IPS-15b (cell line): ENCODE results near the gene ALG9.
"Not testable (repeated sequence)": the region's sequence is repeated elsewhere in the genome, so short reads cannot be mapped to it uniquely, and the experiment has no call there.

Source experiments
- H3K27me3 ChIP-seq: one replicate; pipeline ENCODE4 v1.6.1; 2013; ENCODE audit warnings: low read length; ENCODE audit not compliant: control insufficient read depth, insufficient read depth
- H3K36me3 ChIP-seq: one replicate; pipeline ENCODE4 v1.6.1; 2013; ENCODE audit warnings: low read length; ENCODE audit not compliant: control insufficient read depth, insufficient read depth
- H3K4me1 ChIP-seq: one replicate; pipeline ENCODE4 v1.6.1; 2013; ENCODE audit warnings: mild to moderate bottlenecking, low read length; ENCODE audit not compliant: control insufficient read depth, insufficient read depth
- H3K4me3 ChIP-seq: one replicate; pipeline ENCODE4 v1.5.1; 2013; ENCODE audit warnings: low read depth, low read length
- H3K9ac ChIP-seq: one replicate; pipeline ENCODE4 v1.6.1; 2013; ENCODE audit warnings: low read depth, mild to moderate bottlenecking, low read length
- H3K9me3 ChIP-seq: one replicate; pipeline ENCODE4 v1.6.1; 2013; ENCODE audit warnings: mild to moderate bottlenecking, low read length; ENCODE audit not compliant: control insufficient read depth, insufficient read depth

ALG9 gene

DNA sequence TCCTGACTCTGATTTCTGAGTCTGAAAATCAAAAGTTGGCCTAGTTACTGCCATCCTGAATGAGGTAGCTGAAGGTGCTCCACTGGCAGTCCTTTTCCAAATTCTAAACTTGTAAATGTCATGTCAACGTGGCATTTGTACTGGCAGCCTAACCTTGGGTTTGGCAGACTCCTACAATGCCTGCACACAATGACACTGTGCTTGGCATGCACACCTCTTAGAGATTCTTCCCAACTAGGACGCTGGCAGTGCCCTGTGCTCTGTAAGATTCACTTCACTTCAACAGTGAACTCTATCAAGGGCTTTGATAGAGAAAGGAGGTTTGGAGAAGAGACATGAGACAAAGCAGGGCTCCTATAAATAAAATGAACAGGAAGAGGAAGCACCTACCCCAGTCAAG is 83.3 kb downstream of the ALG9 start:
- H3K27me3 ChIP-seq: no peaks in the 10 kb centered on the region
- no peaks in the 10 kb centered on the region for H3K4me1 ChIP-seq
- H3K9me3 ChIP-seq: no peaks in the 10 kb centered on the region
- H3K4me3 ChIP-seq: no peak overlapping the region
- no peak overlapping the region for H3K9ac ChIP-seq
- H3K36me3 ChIP-seq: no peaks in the 10 kb centered on the region

DNA sequence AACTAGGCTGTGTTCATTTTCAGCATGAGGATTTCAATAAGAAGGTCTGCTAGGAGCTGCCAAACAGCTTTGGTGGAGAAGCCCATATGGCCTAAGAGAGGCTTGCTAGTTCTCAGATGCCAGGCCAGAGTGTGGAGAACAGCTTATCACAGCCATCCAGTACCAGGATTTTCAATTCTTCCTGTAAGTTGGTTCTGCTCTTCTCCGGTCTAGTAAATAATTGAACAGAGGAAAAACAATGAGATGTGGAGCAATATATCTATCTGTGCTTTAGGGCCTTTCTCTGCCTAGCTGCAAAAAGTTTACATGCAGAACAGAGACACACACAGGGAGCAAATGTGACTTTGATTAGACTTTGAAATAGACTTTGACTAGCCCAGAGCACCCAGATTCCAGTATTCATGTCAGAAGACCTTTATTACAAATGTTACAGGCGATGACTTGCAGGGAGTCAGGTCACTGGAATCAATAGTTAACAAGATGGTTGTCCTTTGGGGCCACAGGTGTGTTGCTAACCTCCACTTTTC is 85.4 kb downstream of the ALG9 start:
- no peak overlapping the region for H3K9ac ChIP-seq
- H3K4me1 ChIP-seq: no peaks in the 10 kb centered on the region
- H3K27me3 ChIP-seq: no peaks in the 10 kb centered on the region
- no peak overlapping the region for H3K4me3 ChIP-seq
- H3K9me3 ChIP-seq: no peaks in the 10 kb centered on the region
- no peaks in the 10 kb centered on the region for H3K36me3 ChIP-seq

DNA sequence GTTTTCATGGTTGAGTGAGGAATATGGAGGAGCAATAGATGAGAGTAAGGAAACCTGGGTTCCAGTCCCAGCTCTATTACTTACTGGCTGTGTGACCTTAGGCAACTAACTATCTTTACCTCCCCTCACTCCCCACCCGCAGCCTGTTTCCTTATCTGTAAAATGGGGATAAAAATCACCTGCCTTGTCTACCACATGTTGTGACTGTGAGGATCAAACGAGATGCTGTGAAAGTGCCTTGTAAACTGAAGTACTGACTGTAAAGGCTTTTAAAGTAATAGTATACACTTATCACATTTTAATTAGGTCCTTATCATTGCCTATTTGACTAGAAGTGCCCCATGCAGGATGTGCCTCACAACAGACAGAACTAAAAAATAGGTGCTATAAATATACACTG is 86.3 kb downstream of the ALG9 start:
- no peaks in the 10 kb centered on the region for H3K9me3 ChIP-seq
- H3K4me3 ChIP-seq: no peak overlapping the region
- no peaks in the 10 kb centered on the region for H3K4me1 ChIP-seq
- H3K36me3 ChIP-seq: no peaks in the 10 kb centered on the region
- H3K27me3 ChIP-seq: no peaks in the 10 kb centered on the region
- H3K9ac ChIP-seq: no peak overlapping the region

DNA sequence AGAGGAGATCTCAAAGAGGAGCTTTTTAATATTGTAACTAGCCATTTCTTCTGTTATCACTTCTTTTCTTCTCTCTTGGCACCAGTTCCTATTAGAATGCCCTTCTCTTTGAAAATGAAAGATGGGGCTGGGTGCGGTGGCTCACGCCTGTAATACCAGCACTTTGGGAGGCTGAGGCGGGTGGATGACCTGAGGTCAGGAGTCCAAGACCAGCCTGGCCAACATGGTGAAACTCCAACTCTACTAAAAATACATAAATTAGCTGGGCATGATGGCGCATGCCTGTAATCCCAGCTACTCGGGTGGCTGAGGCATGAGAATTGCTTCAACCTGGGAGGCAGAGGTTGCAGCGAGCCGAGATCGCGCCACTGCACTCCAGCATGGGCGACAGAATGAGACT is 87.1 kb downstream of the ALG9 start:
- H3K36me3 ChIP-seq, H3K9ac ChIP-seq, H3K4me3 ChIP-seq, H3K4me1 ChIP-seq, H3K27me3 ChIP-seq, H3K9me3 ChIP-seq: not testable (repeated sequence)

DNA sequence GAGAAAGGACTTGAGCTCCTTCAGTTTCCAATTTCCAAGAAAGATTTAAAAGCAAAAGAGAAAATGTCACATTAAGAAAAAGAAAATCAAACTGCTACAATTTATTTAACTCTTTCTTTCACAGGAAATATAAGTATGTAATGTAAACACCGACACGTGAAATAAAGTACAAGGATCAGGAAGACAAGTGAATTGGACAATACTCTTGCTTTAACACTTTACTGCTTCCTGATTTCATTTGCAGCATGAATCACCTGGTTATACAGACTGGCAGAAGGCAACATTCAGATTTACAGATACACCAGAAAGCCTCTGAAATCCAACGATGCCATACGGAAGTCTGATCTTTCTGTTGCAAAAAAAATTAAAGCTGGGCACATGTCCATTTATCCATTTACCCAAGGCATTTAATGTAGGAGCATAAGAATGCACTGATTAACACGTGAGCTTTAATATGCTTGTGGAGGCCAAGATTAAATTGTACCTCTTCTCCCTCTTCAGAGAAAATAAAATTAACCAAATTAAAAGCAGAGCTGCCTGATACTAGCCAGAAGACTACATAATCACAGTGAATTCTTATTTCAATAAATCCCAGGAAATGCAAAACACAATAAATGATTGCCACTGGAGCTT is 89.2 kb downstream of the ALG9 start:
- Histone ChIP-seq H3K4me3 (no peak overlapping the region), H3K27me3 (no peaks in the 10 kb centered on the region), H3K36me3 (no peaks in the 10 kb centered on the region), H3K4me1 (no peaks in the 10 kb centered on the region), H3K9me3 (no peaks in the 10 kb centered on the region), H3K9ac (no peak overlapping the region)

DNA sequence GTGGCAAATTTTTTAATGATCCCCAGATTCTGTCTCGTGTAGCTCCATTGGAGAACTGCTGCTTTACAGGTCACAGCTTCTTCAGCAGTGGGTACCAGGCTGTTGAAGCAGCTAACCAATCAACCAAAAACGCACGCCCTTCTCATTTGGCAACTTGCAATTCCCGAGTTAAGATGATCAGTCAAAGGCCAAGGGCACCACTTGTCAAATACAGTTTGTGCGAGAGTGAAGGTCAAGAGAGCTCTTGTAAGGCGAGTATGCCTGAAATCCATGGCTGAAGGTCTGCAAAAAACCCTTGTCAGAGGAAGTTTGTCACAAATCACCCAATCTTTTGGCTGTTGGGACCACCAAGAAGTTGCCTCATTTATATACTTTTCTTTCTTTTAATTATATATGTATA is 92.3 kb downstream of the ALG9 start:
- Histone ChIP-seq H3K9ac (no peak overlapping the region), H3K9me3 (no peaks in the 10 kb centered on the region), H3K4me3 (no peak overlapping the region), H3K4me1 (no peaks in the 10 kb centered on the region), H3K36me3 (no peaks in the 10 kb centered on the region), H3K27me3 (no peaks in the 10 kb centered on the region)

DNA sequence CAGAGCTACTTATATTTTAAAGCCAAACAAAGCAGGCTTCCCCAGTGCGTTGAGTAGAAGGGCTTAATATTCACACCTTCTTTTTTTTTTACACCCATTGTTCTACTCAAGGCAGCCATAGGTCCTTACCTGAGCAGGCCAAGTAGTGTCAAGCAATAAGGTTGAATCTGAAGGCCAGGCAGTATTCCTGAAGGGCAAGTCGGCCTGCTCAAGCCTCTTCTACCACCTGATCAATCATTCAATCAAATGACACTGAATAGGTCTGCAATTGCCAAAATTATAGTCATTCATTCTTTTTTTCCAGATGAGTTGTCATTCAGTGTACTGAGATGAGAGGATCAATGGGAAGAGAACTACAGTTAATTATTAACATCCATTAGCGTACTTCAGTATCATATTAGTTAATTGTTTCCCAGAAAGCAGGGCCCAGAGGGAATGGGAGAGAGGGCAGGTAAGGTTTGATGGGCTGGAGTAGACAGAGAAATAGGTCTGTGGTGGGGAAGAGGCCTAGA is 93.3 kb downstream of the ALG9 start:
- no peak overlapping the region for H3K9ac ChIP-seq
- H3K9me3 ChIP-seq: no peaks in the 10 kb centered on the region
- no peaks in the 10 kb centered on the region for H3K4me1 ChIP-seq
- H3K36me3 ChIP-seq: no peaks in the 10 kb centered on the region
- H3K27me3 ChIP-seq: no peaks in the 10 kb centered on the region
- H3K4me3 ChIP-seq: no peak overlapping the region

DNA sequence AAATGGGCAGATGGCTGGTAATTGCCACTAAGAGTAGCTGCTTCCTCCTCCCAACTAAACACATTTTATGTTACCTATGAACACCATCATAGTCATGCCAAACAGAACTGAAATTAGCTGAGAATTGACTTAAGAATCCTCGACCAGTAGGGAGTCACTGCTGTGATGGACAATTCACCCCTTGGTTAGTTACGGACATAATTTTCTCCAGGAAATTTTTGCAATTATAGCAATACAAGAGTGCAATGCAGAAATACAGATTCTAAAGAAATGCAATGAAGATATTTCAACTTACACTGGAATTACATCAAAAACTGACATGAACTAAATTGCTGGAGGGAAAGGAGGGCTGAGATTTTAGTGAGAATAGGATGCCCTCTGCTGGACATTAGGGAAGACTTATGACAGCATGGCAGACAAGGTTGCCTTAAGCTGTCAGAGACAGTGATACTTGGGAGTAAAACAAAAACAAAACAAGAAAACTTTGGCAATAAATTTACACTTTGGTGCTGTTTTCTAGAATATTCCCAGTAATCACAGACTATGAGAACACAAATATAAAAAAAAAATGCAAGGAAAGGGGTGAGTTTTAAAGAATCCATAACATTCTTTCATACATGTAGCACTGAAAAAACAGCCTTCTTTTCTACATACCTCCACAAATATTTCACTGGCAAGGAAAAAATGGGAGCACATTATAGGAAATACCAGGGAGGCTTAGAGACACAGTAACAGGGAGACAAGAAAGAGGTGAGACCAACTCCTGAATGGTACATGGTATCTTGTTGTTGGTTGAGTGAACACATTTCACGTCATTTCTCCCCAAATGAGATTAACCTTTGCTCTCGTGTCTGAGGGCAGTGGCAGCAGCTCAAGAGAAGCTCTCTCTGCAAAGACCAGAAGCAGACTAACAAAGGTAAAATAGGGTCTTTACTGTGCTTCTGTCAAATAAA is 94.0 kb downstream of the ALG9 start:
- Histone ChIP-seq H3K4me3 (no peak overlapping the region), H3K36me3 (no peaks in the 10 kb centered on the region), H3K9ac (no peak overlapping the region)

DNA sequence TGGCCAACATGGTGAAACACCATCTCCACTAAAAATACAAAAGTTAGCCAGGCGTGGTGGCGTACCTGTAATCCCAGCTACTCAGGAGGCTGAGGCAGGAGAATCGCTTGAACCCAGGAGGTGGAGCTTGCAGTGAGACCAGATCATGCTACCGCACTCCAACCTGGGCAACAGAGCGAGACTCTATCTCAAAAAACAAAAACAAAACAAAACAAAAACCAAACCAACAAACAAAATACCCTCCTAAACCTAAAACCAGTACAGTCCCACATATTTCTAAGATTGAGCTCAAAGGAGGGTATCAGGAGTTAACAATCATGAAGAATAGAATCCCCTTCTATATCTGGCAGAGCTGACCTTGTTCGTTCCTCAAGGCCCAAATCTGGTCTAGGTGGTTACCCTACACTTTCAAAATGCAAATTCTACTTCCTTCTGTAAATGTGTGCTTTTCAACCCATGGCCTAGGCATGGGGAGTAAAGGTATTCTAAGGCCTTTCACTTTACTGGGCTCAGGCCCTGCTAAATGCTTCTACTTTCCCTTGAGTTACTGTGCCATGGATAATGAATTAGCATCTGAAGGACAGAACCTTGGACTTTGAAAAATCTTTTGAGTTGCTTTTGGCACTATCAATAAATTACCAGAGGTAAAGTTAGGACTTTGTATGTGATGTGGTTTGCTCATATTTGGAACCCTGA is 94.8 kb downstream of the ALG9 start:
- Histone ChIP-seq H3K4me1 (peaks cover 4% of the 10 kb centered on the region), H3K9ac (no peak overlapping the region), H3K27me3 (no peaks in the 10 kb centered on the region), H3K9me3 (no peaks in the 10 kb centered on the region), H3K4me3 (no peak overlapping the region), H3K36me3 (no peaks in the 10 kb centered on the region)

More for the DNA sequence above, 94.0 kb downstream of the ALG9 start:
- Histone ChIP-seq H3K4me1 (no peaks in the 10 kb centered on the region), H3K27me3 (no peaks in the 10 kb centered on the region), H3K9me3 (no peaks in the 10 kb centered on the region)

DNA sequence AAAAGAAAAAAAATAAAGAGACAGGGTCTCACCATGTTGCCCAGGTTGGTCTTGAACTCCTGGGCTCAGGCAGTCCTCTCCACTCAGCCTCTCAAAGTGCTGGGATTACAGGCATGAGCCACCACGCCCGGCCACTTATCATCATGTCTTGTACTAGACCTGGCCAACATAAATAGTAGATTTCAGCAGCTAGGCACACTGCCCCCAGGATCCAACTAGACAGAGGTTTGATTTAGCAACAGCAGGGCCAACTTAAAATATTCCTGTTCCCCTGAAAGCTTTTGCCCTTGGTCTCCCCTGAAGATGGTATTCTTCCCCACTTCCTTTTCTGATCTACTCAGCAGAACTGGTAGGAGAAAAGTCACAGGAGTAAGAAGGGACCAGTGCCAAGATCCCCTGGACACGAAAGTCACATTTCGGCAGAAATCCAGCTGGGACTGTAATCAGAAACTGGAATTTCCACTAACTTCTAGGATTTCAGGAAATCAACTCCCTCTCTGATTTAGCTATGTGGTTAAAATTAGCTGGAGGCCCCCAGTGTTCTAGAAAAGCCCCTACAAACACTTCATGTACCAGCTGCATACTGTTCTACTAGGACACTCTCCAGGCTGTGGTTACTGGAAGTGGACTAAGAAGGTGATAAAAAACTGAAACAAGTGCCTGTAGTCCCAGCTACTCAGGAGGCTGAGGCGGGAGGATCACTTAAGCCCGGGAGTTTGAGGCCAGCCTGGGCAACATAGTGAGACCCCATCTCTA is 96.2 kb downstream of the ALG9 start:
- no peak overlapping the region for H3K4me3 ChIP-seq
- H3K36me3 ChIP-seq: no peaks in the 10 kb centered on the region
- H3K9ac ChIP-seq: no peak overlapping the region
- peaks cover 8% of the 10 kb centered on the region for H3K4me1 ChIP-seq
- no peaks in the 10 kb centered on the region for H3K9me3 ChIP-seq
- no peaks in the 10 kb centered on the region for H3K27me3 ChIP-seq

DNA sequence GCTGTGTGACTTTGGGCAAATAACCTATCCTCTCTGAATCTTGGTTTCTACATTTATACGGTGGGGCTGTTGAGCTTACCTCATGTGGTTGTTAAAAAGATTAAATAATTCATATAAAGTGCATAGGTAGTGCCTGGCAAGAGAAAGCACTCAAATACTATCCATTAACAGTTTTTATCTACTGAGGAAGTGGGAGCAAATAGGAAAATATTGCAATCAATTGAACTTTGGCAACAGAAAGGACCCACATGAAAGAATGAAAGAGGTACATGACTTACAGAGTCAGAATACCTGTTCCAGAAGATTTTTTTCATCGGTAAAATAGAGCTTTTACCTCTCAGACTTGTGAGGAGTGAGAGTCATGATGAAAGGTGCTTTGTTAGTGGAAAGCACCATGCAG is 98.8 kb downstream of the ALG9 start:
- H3K9me3 ChIP-seq: no peaks in the 10 kb centered on the region
- H3K4me1 ChIP-seq: peaks cover 8% of the 10 kb centered on the region
- H3K9ac ChIP-seq: no peak overlapping the region
- no peaks in the 10 kb centered on the region for H3K27me3 ChIP-seq
- H3K4me3 ChIP-seq: no peak overlapping the region
- no peaks in the 10 kb centered on the region for H3K36me3 ChIP-seq
